GM19239 (cell line): ENCODE results near the gene ADORA1.

ENCODE experiments used
- DNase-seq: peaks from one replicate; pipeline ENCODE4 v3.0.0; 2011; ENCODE audit warnings: low spot score; ENCODE audit not compliant: insufficient read length
- FAIRE-seq: peaks from 2 replicates; lab custom pipeline; 2011; peaks lifted over from hg19 to GRCh38; lab: Jason Lieb, UNC

ADORA1 gene

DNA sequence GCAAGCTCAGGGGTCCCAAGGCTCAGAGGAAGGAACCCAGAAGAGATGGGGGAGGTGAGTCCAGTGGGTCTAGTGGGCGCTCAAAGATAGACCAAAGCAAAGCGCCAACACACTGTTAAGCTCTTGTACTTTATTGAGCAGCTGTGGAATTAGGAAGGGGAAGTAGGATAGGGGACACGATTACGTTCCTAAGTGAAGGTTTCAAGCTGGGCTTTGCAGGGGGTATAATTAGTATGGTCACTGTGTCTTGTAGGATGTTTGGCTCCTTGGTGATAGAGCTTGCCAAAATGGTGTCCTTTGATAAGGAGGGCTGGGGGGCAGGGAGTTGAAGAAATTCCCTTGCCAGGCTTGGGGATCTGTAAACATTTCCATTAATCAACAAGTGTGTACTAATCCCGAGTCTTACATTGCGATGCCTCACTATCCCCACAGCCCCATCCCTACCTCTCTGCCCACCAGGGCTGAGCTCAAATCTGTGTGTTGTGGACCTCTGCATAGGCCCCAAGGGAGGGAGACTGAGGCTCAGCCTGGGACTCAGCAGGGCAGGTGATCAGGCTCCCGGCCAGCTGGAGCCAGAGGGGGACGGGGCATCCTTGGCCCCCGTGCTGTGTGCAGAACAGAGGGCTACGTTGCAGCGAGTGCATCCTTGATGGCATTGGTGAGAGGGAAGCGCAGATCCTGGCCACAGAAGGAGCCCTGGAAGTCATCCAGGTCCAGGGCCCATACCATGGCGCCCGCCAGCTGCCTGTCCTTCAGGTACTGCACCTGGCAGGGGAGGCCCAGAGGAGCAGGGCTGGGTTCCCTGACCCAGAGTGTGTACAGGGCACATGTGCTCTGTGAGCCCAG lies 51.5 kb downstream of the ADORA1 start:
- DNase-seq (no peak), FAIRE-seq (no peak)

DNA sequence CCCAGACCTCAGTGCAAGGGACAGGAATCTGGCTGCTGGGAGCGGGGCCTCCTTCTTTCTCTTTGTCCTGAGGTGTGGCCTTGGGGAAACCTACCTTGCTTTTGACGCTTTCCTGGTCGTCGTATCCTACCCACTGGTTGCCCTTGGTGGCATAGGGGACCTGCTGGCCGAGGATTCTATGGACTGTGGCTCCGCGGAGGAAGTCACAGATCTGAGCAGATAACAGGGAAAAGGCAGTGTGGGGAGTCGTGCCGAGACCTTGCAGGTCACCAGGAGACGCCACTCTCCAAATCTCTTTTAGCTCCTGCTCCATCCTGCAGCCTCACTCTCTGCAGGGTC lies 52.1 kb downstream of the ADORA1 start:
- no peak for DNase-seq
- no peak for FAIRE-seq

DNA sequence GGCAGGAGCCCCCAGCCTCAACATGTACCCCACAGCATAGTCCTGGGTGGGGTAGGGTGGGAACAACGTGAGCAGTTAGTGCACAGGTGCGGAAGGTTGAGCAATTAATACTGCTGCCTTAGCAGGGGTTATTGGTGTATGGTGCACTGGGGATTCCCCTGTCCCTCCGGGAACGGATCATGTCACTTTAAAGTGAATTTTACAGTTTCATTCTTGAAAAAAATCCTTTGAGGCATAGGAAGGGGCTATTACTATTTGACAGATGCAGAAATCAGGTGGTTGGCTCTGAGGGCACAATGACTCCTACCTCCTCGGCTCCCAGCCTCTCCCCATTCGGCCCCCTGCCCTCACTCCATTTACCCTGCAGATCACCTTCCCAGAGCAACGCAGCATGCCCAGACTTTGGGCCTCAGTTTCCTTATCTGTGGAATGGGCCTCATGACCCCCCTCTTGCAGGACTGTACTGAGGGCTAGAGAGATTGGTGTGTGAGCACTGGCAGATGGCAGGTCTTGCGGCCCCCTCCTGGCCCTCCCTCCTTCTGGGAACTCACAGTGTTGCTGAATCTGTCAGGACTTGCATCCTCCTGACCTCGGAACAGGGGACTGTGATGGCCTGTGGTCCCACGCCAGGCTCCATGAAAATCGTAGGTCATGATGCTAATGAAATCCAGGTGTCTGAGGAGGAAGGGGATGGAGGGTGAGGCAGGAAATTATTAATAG lies 53.2 kb downstream of the ADORA1 start:
- DNase-seq (no peak), FAIRE-seq (no peak)

DNA sequence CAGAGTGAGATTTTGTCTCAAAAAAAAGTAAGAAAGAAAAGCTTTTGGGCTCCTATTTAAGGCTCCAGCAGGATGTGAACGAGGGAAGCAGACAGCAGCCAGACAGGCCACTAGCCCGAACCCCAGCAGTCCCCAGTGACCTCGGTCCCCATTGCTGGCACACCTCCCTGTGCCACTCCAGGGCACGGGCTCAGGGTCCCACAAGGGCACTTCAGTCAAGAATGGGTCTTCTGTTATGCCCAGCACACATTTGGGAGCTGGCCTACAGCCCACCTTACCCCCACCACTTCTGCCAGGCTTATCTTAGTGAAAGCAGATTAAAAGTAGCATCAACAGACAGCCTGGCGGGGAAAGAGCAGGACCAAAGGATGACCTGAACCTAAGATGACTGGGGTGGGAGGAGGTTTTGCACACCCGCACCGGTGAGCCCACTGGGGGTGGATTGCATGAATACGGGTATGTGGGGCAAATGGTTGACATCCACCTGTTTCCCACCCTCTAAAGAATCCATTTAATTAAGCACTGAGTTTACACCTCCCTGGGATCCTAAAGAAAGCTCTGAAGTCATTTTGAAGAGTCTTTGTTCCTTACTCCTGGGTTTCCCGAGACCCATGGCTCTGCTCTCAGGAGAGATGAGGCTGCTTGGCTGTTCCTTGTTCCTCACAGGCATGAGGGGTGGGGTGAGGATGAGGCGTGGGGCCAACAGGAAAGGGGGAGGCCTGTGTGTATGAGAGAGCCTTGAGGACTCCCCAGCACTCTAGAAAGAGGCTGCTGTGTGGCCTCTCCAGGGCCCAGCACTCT lies 54.3 kb downstream of the ADORA1 start:
- DNase-seq (no peak), FAIRE-seq (no peak)

DNA sequence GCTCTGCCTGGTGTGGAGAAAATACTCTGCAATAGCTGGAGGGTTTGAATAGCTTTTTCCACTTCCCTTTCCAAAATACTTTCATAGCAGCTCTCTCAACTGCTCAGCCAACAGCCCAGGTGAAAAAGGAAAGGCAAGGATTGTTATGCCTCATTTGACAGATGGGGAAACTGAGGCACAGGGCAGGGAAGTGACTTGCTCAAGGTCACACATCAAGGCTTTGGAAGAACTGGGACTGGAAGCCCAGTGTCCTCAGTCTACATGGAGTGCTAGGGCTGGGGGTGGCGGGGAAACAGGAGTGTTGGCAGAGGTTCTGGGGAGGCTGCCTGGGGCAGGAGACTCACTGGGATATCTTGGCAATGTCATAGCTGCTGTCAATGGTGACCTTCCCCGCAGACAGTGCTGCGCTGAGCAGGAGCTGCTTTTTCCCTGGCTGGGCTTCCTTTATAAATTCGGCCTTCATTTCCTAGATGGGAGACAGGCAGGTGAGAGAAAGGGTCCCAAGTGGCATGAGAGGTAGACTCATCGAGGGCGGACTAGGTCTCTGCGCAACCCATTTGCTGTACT lies 54.9 kb downstream of the ADORA1 start:
- FAIRE-seq (no peak), DNase-seq (no peak)

DNA sequence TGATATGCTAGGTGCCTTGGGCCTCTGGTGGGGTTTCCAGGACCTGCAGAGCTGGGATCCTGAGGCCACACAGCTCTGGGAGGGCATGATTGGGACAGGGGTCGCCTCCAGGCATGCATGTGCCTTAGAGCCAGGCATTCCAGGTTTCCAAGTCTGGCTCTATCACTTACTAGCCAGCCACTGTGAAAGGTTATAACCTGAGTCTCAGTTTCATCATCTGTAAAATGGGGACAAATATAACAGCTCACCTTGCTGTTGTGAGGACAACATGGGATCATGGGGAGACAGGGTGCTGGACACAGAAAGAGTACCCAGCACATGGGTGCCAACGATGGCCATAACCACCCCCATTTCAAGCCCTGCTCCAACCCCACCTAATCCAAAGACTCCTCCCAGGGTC lies 56.3 kb downstream of the ADORA1 start:
- DNase-seq (no peak), FAIRE-seq (no peak)

DNA sequence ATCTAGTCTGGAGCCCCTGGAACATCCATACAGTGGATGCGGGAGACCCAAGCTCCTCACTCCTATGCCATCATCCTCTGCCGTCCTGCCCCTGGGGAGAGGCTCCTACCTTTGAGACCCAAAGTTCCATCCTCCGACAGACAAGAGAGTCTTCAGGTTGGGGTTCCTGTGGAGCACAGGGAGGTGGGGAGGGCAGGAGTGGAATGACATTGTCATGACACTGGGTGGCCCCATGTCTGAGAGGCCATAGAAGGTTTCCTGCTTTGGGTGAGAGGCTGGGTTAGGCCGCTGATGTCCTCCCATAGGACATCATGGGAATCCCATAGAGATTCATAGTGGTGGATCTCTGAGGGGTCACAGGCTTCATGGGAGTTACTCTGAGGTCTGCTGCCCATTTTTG lies 56.9 kb downstream of the ADORA1 start:
- no peak for DNase-seq
- FAIRE-seq = no peak

DNA sequence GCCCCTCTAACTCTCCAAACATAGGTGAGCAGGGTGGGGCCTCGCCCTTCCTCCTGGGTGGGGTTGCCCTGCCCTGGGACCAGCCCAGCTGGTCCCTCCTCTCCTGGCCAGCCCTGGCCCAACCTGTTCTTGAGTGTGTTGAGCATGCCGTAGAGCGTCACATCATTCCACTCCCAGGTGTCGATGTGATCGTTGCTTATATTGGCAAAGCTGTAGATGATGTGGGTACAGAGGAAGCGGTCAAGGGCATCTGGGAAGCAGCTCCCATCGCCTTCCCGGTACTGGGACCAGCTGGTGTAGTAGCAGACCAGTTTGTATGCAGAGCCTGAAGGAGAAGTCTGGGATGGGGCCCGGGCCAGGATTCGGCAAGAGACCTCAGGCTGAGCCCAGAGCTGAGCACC lies 57.5 kb downstream of the ADORA1 start:
- DNase-seq = no peak
- no peak for FAIRE-seq

DNA sequence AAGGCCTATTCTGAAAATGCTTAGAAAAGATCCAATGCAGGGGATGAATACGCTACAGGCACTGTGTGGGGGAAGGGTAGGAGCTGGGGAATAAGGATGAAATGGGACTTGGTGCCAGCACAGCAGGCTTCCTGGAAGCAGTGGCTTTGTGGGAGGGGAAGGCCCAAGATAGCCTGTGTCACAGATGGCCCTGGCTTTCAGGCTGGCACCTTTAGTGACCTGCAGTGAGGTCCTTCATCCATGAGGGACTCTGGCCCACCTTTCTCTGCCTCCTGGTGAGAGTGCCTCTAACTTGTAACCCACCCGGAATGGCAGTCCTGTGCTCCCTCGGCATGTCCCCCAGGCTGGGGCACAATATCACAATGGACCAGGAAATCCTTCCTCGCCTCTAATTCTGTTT lies 58.1 kb downstream of the ADORA1 start:
- DNase-seq = no peak
- FAIRE-seq = no peak

DNA sequence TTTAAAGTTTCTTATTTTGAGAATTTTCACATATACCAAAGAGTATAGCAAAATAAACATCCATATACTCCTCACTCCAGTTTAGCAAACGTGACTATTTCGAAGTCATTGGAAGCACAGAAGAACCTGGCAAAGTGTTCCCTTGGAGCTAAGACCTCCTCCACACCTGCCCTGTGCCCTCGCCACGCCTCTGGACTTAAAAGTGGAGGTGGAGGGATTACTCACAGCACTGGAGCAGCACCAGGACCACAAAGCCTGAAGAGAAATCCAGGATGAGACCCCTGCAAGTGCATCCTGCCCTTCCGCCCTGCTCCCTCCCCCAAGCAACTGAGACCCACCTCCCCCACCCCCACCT lies 58.5 kb downstream of the ADORA1 start:
- FAIRE-seq = no peak
- DNase-seq = no peak

DNA sequence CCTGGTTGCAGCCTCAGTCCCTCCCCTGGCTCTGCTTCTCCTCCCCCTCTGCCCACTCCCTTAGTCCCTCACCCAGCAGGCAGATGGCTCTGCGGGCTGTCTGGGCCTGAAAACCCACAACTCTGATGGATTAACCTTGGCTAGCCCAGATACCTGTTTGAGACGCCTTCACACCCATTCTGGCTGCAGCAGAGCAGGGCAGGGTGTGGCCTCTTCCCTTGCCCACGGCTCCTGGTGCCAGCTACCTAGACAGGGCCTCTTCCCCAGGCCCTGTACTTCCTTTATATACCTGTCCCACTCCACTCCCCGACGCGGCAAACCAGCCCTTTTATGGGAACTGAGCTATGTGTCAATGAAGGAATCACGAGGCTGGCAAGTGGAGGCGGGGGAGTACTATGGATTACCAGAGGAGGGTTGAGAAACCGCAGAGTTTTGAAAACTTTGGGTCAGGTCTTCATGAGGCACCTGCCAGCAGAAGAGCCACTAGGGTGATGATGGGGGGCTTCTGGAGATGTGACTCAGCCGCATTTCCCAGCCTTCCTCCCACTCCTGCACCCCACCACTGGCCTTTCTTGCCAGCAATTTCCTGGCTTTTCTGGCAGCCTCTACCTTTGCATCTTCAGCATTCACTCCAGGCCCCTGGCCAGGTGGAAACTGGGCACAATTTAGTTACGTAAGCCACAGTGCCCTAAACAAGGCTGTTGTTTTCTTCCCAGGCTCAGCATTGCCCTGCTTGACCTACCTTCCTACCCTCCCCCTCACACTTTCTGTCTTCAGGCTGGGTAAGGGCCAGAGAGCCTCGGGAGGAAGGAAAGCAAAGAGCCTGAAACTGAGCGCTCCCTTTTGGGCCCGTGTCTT lies 59.1 kb downstream of the ADORA1 start, which contains the start of gene CHI3L1:
TSS of gene CHI3L1 (minus strand) at position 259 of the 858 bp plus-strand sequence. CDS start at position 178, 81 bp downstream.
- FAIRE-seq = no peak
- DNase-seq = no peak

DNA sequence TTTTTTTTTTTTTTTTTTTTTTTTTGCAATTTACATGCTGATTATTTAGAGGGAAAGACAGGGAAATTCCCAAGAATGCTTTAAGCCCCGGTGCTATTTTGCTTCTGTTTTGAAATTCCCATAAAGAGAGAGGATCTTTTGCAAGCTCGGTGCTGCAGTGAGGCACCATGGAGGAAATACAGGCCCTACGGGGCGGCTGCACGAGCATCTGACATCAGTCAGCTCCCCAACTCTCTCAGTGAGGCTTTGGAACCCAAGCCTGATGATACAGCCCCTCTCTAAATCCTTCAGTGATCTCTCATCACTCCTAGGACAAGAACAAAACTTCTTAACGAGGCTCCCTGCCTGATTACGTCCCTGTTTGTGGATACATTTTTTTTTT lies 59.8 kb downstream of the ADORA1 start:
- no peak for FAIRE-seq

DNA sequence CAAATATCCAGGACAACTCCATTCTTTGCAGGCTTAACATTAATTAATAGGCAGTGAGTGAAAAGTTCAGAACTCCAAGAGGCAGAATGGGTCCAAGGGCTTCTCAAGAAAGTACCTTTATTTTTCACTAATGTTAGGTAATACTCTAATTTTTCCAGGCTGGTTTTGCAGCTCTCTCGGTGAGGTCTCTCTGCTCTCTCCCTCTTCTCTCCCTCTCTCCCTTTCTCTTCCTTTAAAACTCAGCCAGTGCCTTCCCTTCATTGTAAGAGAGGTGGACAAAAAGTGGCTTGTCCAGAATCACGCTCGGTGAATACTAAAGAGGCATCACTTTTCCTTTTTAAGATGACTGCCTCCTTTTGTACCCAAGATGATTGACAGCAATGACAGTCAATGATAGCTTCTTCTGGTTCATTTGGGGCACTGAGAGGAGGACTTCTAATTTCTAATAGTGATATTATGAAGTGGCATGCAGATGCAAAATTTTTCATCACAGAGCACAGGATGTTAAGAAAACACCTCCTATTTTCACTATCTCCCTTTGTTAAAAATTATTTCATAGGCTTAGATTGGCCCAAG lies 60.3 kb downstream of the ADORA1 start:
- no peak for DNase-seq
- no peak for FAIRE-seq

More for the DNA sequence above, 59.8 kb downstream of the ADORA1 start:
- DNase-seq = no peak

DNA sequence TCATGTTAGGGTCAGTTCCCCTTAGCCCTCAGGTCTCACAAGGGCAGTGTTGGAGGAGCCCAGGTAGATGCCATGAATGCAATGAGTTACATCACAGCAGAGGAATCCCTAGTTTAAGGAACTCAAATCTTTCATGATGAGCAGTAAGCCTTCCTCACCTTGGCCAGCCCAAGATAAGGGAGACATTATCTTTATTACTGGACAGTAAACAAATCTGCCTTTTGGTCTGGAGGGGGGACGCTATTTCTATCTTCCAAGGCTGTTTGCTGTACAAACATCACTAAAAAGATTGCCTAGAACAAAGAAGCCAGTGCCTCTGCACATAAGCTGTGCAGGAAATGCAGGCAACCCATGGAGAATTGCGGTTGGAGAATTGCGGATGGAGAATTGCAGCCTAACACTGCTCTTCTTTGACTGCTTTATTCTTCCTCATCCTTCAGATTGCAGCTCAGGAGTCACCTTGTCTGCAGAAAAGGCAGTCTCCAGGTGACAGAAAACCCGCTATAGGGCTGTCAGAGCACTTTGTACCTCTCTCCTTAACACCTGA lies 61.2 kb downstream of the ADORA1 start:
- DNase-seq (no peak), FAIRE-seq (no peak)

DNA sequence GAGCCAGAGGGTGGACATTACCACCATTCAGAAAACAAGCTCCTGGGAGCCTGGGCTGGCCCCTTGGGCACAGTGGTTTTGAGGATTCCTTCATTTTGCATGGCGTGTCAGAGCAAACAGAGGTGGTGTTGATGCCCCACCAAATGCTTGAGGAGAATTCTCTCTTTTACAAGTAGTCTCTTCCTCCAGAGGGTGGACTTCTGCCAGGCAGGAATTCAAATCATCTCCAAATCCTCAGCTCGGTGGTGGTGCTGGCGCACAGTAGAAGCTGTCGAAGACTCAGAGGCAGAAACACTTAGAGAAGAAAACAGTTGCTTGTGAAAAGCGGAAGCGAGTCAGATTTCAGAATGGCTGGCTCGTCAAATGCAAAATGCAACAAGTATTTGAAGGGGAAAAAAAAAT lies 62.4 kb downstream of the ADORA1 start:
- FAIRE-seq (no peak), DNase-seq (no peak)

DNA sequence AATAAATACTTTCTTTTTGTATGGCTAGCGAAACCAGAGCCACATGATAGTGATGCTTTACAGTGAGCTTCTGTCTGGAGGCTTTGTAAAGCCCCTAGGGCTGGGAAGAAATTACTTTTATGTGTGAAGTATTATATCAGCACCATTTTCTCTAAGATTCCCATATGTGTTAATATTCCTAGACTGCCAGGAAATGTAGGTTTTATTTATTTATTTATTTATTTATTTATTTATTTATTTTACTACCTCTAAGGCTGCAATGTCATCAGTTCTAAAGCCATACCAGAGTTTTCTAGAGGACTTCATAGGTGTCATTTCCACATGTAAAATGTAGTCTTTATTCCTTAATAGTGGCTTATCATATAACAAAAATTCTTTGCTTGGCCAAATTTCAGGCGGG lies 63.4 kb downstream of the ADORA1 start:
- no peak for FAIRE-seq
- DNase-seq = no peak

DNA sequence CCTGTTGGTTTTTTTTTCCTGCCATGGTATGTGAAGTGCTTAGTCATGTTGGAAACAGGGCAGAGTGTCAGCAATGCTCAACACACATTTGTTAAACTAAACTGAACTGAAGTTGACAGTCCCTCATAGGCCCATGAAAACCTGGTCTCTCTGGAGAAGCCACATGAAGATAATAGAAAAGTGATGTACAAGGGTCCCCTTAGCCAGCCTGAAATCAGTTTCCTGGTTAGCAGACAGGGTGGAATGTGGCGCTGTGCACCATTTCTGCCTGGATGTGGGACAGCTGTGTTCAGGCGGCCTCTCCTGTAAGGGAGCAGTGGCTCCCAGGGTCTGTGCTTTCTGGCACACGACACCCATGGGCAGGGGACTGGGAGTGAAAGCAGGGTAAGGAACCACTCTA lies 68.8 kb downstream of the ADORA1 start:
- no peak for FAIRE-seq

DNA sequence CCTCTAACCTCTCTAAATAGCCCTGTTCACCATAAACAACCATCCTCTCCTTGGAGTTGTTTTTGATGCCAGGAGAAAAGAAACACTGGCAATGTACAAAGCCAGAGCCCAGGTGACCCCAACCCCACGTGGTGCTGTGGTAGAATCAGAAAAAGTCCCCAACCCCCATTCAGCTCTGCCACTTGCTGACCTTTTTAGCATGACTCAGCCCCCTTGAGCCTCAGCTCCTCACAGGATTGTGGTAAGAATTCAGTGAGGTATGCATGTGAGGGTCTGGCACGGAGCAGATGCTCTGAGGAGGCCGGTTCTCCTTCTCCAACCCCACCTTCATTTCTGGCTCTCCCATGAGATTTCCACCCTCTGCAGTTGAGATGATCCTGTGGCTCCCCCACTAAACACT lies 70.1 kb downstream of the ADORA1 start:
- no peak for DNase-seq
- FAIRE-seq = no peak

More for the DNA sequence above, 68.8 kb downstream of the ADORA1 start:
- no peak for DNase-seq

DNA sequence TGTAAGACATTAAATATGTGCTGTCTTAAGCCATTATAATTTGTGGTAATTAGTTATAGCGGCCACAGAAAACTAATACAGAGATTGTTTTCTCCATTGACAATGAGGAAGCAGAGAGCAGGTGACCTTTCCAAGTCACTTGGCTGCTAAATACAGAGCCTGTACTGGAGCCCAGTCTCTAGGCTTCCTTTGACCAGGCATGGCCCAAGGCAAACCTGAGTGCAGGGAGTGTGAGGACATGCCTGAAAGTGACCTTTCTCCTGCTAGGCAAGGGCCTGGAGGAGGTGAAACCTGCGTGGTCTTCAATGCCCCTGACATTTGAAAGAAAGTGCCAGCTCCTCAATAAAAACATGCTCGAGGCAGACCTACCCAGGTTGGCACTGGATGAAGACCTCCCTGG lies 71.5 kb downstream of the ADORA1 start:
- no peak for DNase-seq
- no peak for FAIRE-seq
